ENCODE measurements around the gene WWOX. TPM values are rescaled to one million over a fixed set of nuclear protein-coding genes. Genes with fewer than 3 reads are reported as not detected.

Gene WWOX
- total RNA-seq, 1 experiment from 2014 or later, result 79.9 TPM

DNA sequence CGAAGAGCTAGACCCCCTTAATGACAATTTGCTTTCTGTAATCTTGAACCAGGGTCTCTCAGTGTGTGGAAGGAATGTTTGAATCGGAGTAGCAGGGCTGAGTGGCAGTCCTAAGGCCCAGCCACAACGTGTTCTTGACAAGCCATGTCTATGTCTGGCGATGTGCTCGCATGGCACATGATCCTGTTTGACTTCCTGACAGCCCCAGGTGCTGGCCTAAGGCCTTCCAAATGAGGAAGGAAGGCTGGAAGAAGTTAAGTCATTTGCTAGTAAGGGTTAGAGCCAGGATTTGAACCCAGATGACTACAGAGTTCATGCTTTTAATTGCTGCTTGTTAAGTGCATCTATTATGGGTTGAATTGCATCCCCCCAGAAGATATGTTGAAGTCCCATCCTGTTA, 1014.4 kb downstream of the WWOX start:
- no peak overlapping the region for H3K27ac ChIP-seq (ENCODE audit: low read depth, low read length, poor library complexity, severe bottlenecking)
- no TSS peak for BruUV-seq (replicated peaks)
- peaks cover 6% of the 10 kb centered on the region for H3K9me3 ChIP-seq (ENCODE audit: low read depth, low read length, poor library complexity, severe bottlenecking)
- H3K27me3 ChIP-seq (replicated peaks; ENCODE audit: insufficient read depth, low read depth, low read length, poor library complexity), result no peaks in the 10 kb centered on the region
- H3K4me3 ChIP-seq (ENCODE audit: low read depth, low read length, poor library complexity, severe bottlenecking), result no peak overlapping the region
- POLR2A ChIA-PET (ENCODE audit: low non-redundant PET), result no interaction called here
- no peak for DNase-seq (ENCODE audit: low spot score)
- TF ChIP-seq CTCF (conservative IDR thresholded peaks at IDR 0.05; ENCODE audit: low read depth, low read length), result no peak
- TF ChIP-seq EZH2 (IDR thresholded peaks at IDR 0.05; ENCODE audit: borderline replicate concordance, low read depth, low read length, poor library complexity, severe bottlenecking), result no peak
- H3K4me1 ChIP-seq (ENCODE audit: insufficient read depth, low read length, poor library complexity, severe bottlenecking), result no peaks in the 10 kb centered on the region
- CTCF ChIA-PET, result no interaction called here
- intact Hi-C loops (cut with micrococcal nuclease; ENCODE audit: unreplicated experiment), result no loop called here
- H3K36me3 ChIP-seq (ENCODE audit: insufficient read depth, low read length, poor library complexity, severe bottlenecking), result no peaks in the 10 kb centered on the region

DNA sequence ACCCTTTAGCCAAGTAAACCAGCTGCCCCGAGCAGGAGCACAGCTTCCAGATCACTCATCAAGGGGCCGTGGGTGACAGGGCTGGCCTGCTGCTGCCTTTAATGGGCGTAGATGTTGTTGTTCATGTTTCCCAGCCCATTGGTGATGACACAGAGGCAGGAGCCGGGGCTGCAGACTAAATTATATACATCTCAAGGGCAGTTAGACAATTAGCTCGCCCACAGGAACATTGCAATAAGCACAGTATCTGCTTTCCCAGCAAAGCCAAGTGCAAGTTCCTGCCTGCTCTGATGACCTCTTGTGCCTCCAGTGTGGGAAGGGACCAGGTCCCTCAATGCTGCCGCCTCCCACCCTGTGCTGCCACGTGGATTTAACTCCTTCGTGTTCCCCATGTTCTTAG, 1015.3 kb downstream of the WWOX start:
- Histone ChIP-seq H3K9me3 (ENCODE audit: low read depth, low read length, poor library complexity, severe bottlenecking) (peaks cover 6% of the 10 kb centered on the region), H3K36me3 (ENCODE audit: insufficient read depth, low read length, poor library complexity, severe bottlenecking) (no peaks in the 10 kb centered on the region), H3K4me3 (ENCODE audit: low read depth, low read length, poor library complexity, severe bottlenecking) (no peak overlapping the region), H3K27ac (ENCODE audit: low read depth, low read length, poor library complexity, severe bottlenecking) (no peak overlapping the region), H3K27me3 (replicated peaks; ENCODE audit: insufficient read depth, low read depth, low read length, poor library complexity) (no peaks in the 10 kb centered on the region), H3K4me1 (ENCODE audit: insufficient read depth, low read length, poor library complexity, severe bottlenecking) (no peaks in the 10 kb centered on the region)
- TF ChIP-seq CTCF (conservative IDR thresholded peaks at IDR 0.05; ENCODE audit: low read depth, low read length) (no peak), EZH2 (IDR thresholded peaks at IDR 0.05; ENCODE audit: borderline replicate concordance, low read depth, low read length, poor library complexity, severe bottlenecking) (no peak)
- no TSS peak for BruUV-seq (replicated peaks)
- DNase-seq (ENCODE audit: low spot score), result no peak
- POLR2A ChIA-PET (ENCODE audit: low non-redundant PET), result no interaction called here
- intact Hi-C loops (cut with micrococcal nuclease; ENCODE audit: unreplicated experiment), result no loop called here
- CTCF ChIA-PET, result no interaction called here

- Histone ChIP-seq H3K4me3 (ENCODE audit: low read depth, low read length, poor library complexity, severe bottlenecking) (no peak overlapping the region), H3K27me3 (replicated peaks; ENCODE audit: insufficient read depth, low read depth, low read length, poor library complexity) (no peaks in the 10 kb centered on the region), H3K27ac (ENCODE audit: low read depth, low read length, poor library complexity, severe bottlenecking) (no peak overlapping the region), H3K4me1 (ENCODE audit: insufficient read depth, low read length, poor library complexity, severe bottlenecking) (no peaks in the 10 kb centered on the region), H3K9me3 (ENCODE audit: low read depth, low read length, poor library complexity, severe bottlenecking) (peaks cover 5% of the 10 kb centered on the region), H3K36me3 (ENCODE audit: insufficient read depth, low read length, poor library complexity, severe bottlenecking) (no peaks in the 10 kb centered on the region)
- no peak for DNase-seq (ENCODE audit: low spot score)
- ChIA-PET CTCF (no interaction called here), POLR2A (ENCODE audit: low non-redundant PET) (no interaction called here)
- TF ChIP-seq EZH2 (IDR thresholded peaks at IDR 0.05; ENCODE audit: borderline replicate concordance, low read depth, low read length, poor library complexity, severe bottlenecking), result no peak
- intact Hi-C loops (cut with micrococcal nuclease; ENCODE audit: unreplicated experiment), result no loop called here
- BruUV-seq (replicated peaks), result no TSS peak
These were observed 1022.5 kb downstream of the WWOX start for GRCh38 chr16:79121906-79122305.

GRCh38 chr16:79122343-79122742, 1022.9 kb downstream of the WWOX start:
- DNase-seq (ENCODE audit: low spot score), result no peak
- CTCF ChIA-PET, result no interaction called here
- intact Hi-C loops (cut with micrococcal nuclease; ENCODE audit: unreplicated experiment), result no loop called here
- Histone ChIP-seq H3K36me3 (ENCODE audit: insufficient read depth, low read length, poor library complexity, severe bottlenecking) (no peaks in the 10 kb centered on the region), H3K27me3 (replicated peaks; ENCODE audit: insufficient read depth, low read depth, low read length, poor library complexity) (no peaks in the 10 kb centered on the region), H3K27ac (ENCODE audit: low read depth, low read length, poor library complexity, severe bottlenecking) (no peak overlapping the region), H3K4me1 (ENCODE audit: insufficient read depth, low read length, poor library complexity, severe bottlenecking) (no peaks in the 10 kb centered on the region), H3K4me3 (ENCODE audit: low read depth, low read length, poor library complexity, severe bottlenecking) (no peak overlapping the region), H3K9me3 (ENCODE audit: low read depth, low read length, poor library complexity, severe bottlenecking) (peaks cover 5% of the 10 kb centered on the region)
- TF ChIP-seq EZH2 (IDR thresholded peaks at IDR 0.05; ENCODE audit: borderline replicate concordance, low read depth, low read length, poor library complexity, severe bottlenecking) (no peak), CTCF (conservative IDR thresholded peaks at IDR 0.05; ENCODE audit: low read depth, low read length) (no peak)
- POLR2A ChIA-PET (ENCODE audit: low non-redundant PET), result no interaction called here
- BruUV-seq (replicated peaks), result no TSS peak

Data from A673 (cell line).